ENCODE measurements around the gene ABCA4.

The ABCA4 gene

GRCh38 chr1:94050675-94051074 is 70.3 kb downstream of the ABCA4 start:
- no peak for DNase-seq (ENCODE audit: low spot score)

- no peak for DNase-seq (ENCODE audit: low spot score)
These were observed 70.7 kb downstream of the ABCA4 start for GRCh38 chr1:94050254-94050653.

- DNase-seq (ENCODE audit: low spot score), result no peak
These were observed 71.2 kb downstream of the ABCA4 start for GRCh38 chr1:94049791-94050190.

- DNase-seq (ENCODE audit: low spot score), result no peak
These were observed 72.4 kb downstream of the ABCA4 start for GRCh38 chr1:94048413-94049164.

- DNase-seq (ENCODE audit: low spot score), result no peak
These were observed 73.0 kb downstream of the ABCA4 start for GRCh38 chr1:94047949-94048348.

- DNase-seq (ENCODE audit: low spot score), result peak; percentile 68
These were observed 75.4 kb downstream of the ABCA4 start for GRCh38 chr1:94045465-94046056.

GRCh38 chr1:94044891-94045290 is 76.1 kb downstream of the ABCA4 start:
- no peak for DNase-seq (ENCODE audit: low spot score)

- DNase-seq (ENCODE audit: low spot score), result no peak
These were observed 76.6 kb downstream of the ABCA4 start for GRCh38 chr1:94044290-94044790.

- DNase-seq (ENCODE audit: low spot score), result no peak
These were observed 77.1 kb downstream of the ABCA4 start for GRCh38 chr1:94043738-94044289.

GRCh38 chr1:94042388-94042787 is 78.6 kb downstream of the ABCA4 start:
- no peak for DNase-seq (ENCODE audit: low spot score)

GRCh38 chr1:94039871-94040569 is 80.9 kb downstream of the ABCA4 start:
- no peak for DNase-seq (ENCODE audit: low spot score)

- peak; percentile 65 for DNase-seq (ENCODE audit: low spot score)
These were observed 81.5 kb downstream of the ABCA4 start for GRCh38 chr1:94039514-94039870.

- no peak for DNase-seq (ENCODE audit: low spot score)
These were observed 82.4 kb downstream of the ABCA4 start for GRCh38 chr1:94038511-94038910.

GRCh38 chr1:94037392-94038229 is 83.3 kb downstream of the ABCA4 start:
- DNase-seq (ENCODE audit: low spot score), result no peak

- no peak for DNase-seq (ENCODE audit: low spot score)
These were observed 84.2 kb downstream of the ABCA4 start for GRCh38 chr1:94036730-94037129.

- DNase-seq (ENCODE audit: low spot score), result no peak
These were observed 87.1 kb downstream of the ABCA4 start for GRCh38 chr1:94033849-94034248.

GRCh38 chr1:94032637-94033036 is 88.3 kb downstream of the ABCA4 start:
- DNase-seq (ENCODE audit: low spot score), result no peak

- DNase-seq (ENCODE audit: low spot score), result no peak
These were observed 89.4 kb downstream of the ABCA4 start for GRCh38 chr1:94031591-94031990.

- DNase-seq (ENCODE audit: low spot score), result peak; percentile 63
These were observed 89.8 kb downstream of the ABCA4 start for GRCh38 chr1:94031154-94031553.

GRCh38 chr1:94029130-94029993 is 91.6 kb downstream of the ABCA4 start:
- no peak for DNase-seq (ENCODE audit: low spot score)

All from pons (tissue), 1 donor.